ENCODE data around the gene TRMT2B. TPM values are rescaled to one million over a fixed set of nuclear protein-coding genes. Genes with fewer than 3 reads are reported as not detected.
A peak's percentile ranks its signal among the peaks of the same experiment; 100 is the strongest.

Gene TRMT2B
- total and polyA plus RNA-seq, 10 of the 15 experiments (the other 5 are each of a cell fraction or from before 2014, with no cell fraction given): 2.5 to 14.2 (median 11.5) TPM

- TF ChIP-seq FOXM1 (IDR thresholded peaks at IDR 0.05; ENCODE audit: low read depth, low read length): no peak
- no peak for TF ChIP-seq KAT2A (conservative IDR thresholded peaks at IDR 0.05; ENCODE audit: control insufficient read depth, low read depth, low read length)
- TF ChIP-seq ZBTB11 (CRISPR knock-in tag; IDR thresholded peaks at IDR 0.05): no peak
- no peak for TF ChIP-seq CHD1 (IDR thresholded peaks at IDR 0.05; ENCODE audit: low read depth, low read length)
- 0 out of 2 replicates have a peak, but pooled peaks have one; percentile 13 for TF ChIP-seq CREM (IDR thresholded peaks at IDR 0.05; ENCODE audit: low read depth)
- no peak for TF ChIP-seq CBX5 (IDR thresholded peaks at IDR 0.05; ENCODE audit: low read depth)
- 0 out of 2 replicates have a peak, but pooled peaks have one; percentile 29 for TF ChIP-seq CBFB (IDR thresholded peaks at IDR 0.05; ENCODE audit: low read depth)
- TF ChIP-seq RCOR1 (conservative IDR thresholded peaks at IDR 0.05; ENCODE audit: low read depth, low read length): no peak
- TF ChIP-seq CEBPZ (IDR thresholded peaks at IDR 0.05; ENCODE audit: low read depth, low read length): no peak
- TF ChIP-seq NKRF (conservative IDR thresholded peaks at IDR 0.05): peak; percentile 36; the same call in 1 of the 2 replicates
- no peak for TF ChIP-seq HCFC1 (IDR thresholded peaks at IDR 0.05; ENCODE audit: low read length)
- no peak for TF ChIP-seq ZBTB33 (IDR thresholded peaks at IDR 0.05)
- no peak for TF ChIP-seq TCF12 (IDR thresholded peaks at IDR 0.05; ENCODE audit: low read depth, low read length)
- peak; percentile 85 for TF ChIP-seq POLR2AphosphoS5 (IDR thresholded peaks at IDR 0.05; ENCODE audit: low read length)
- no peak for TF ChIP-seq RBBP5 (conservative IDR thresholded peaks at IDR 0.05)
- no peak for TF ChIP-seq BCL3 (IDR thresholded peaks at IDR 0.05; ENCODE audit: borderline replicate concordance, insufficient read depth, low read depth, low read length, poor library complexity, severe bottlenecking)
These were observed at the start of gene TRMT2B (continued) for GRCh38 chrX:101051549-101052302.

Measured in GM12878 (cell line).